GM15510 (cell line): ENCODE measurements around the gene TPM3.

Experiments
- POLR2A ChIP-seq: IDR thresholded peaks from 3 replicates; pipeline ENCODE4 v1.6.1; 2011; ENCODE audit warnings: borderline replicate concordance; ENCODE audit not compliant: insufficient read length; ENCODE audit errors: extremely low read depth

Gene TPM3

DNA sequence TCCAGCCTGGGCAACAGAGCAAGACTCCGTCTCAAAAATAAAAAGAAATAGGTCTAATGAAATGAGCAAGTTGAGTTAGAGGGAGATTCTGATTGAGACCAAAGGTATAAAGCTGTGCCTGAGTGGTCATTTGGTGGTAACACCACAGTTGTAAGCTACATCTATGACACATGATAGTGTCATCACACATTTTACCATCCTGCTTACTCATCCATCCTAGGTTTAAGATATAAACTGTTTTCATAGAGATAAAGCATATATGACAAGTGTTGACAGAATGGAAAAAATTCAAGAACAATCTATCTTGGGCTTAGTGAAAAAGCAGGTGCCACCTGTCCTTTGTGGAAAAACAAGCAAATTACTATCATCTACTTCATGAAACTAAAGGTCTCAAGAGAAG, 21.4 kb upstream of the TPM3 start:
- no peak for TF ChIP-seq POLR2A

DNA sequence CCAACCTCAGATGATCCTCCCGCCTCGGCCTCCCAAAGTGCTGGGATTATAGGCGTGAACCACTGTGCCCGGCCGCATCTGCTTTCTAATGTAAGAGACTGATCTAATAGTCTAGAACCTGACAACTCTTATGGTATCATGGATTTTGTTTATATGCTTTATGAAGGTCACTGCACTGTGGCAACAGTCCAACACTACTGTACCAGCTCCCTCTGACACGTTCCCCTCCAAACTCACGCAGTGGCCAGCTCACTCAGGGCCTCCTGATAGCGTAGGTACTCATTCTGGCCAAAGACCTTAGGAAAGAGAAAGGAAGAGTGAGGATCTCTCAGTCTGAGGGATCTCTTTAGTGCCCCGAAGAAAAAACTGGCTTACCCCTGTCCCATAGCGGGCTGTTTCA, 20.2 kb upstream of the TPM3 start:
- no peak for TF ChIP-seq POLR2A

DNA sequence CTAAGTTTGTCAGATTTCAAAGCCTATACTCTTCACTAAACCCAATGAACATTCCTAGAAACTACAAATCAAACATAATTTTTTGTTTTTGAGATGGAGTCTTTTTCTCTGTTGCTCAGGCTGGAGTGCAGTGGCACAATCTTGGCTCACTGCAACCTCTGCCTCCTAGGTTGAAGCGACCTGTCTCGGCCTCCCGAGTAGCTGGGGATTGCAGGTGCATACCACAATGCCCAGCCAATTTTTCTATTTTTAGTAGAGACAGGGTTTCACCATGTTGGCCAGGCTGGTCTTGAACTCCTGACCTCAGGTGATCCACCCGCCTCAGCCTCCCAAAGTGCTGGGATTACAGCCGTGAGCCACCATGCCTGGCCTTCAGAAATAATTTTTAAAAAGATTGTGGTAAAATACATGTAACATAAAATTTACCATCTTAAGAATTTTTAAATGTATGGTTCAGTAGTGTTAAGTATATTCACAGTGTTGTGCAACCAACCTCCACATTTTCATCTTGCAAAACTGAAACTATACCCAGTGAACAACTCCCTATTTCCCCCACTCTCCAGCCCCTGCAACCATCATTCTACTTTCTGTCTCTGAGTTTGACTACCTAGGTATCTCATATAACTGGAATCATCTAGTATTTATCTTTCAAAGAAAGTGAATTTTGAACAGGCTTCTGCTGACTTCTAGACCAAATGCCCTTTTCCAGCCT, 16.9 kb upstream of the TPM3 start:
- no peak for TF ChIP-seq POLR2A

DNA sequence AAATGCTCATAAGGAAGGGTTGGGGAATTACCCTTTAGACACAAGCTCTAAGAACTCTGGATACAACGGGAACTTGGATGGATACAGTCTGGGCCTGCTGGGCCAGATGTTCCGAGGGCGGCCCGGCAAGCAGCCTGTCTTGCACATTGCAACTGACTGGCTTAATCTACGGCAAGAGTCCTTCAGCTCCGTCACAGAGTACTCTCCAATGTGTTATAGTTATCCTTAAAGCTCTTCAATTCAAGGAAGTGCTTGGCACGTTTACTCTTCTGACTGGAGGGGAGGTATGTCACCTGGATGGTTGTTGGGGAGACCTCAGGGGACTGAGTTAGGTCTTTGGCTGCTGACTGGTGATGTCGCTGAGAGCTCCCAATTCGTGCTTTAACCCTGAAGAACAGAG, 15.4 kb upstream of the TPM3 start:
- no peak for TF ChIP-seq POLR2A

DNA sequence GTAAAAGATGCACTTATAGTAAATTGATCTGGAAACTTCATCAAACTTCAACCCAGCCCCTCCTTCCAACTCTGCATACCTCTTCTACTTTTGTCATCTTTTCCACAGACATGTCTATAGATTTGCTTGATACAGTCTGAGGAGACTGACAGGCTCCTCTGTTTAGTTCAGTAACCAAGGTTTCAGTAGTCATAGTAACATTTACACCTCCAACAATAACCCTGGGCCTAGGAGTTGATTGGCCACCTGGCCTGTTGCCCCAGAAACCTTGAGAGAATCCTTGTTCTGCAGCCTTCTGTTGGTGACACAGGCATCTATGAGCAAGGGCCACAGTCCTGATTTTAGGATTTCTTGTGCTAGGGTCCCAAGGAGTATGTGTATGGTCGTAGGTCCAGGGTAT, 14.3 kb upstream of the TPM3 start, which contains the start of gene CFAP141:
TSS of gene CFAP141 (minus strand) at position 138 of the 400 bp plus-strand sequence. CDS start at position 112, 26 bp downstream.
- TF ChIP-seq POLR2A = no peak

DNA sequence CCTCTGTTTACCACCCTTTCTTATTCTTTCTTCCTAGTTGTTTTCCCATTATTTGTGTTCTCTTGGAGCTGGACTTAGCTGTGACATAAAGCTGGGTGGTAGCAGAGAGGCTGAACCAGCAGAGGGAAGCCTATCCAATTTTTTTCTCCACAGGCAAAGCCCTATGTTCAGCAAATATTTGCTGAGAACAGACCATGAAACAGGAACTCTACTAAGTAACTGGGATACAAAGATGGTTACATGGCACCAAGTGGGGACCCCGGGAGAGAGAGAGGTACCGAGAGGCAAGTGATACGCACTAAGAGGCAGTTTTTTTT, 7.6 kb upstream of the TPM3 start:
- no peak for TF ChIP-seq POLR2A

DNA sequence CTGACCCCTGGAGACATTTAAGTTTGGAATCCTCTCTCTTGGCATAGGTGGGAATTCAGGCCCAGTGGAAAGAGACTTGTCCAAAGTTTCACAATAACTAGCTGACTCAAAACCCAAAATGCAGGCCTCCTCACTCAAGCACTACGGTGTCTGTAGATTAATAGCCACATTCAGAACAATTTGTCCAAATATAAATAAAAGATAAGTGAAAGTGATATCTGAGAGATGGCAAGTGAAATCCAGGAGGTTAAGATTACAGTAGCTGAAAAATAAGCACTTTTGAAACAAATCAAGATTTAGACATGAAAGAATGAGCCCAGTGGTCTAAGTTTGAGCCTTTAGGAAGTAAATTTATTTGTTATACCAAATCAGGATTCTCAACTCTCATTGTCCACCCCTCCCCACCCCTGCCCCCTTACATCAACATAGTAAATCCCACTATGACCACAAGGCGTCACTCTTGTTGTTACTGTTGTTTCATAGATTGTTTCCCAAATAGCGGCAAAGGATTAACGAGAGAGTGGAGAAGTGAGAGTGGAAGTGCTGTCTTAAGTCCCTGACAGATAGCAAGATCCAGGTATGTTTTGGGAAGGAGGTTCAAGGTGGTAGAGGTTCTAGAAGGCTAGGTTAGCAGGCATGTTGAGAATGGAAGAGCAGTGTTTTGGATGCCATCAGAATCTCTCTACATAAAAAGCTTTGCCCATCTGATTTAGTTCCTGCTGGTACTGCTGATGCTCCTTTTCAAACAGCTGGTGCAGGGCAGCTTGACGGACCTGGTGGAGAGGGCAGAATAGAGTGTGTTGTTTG, 7.1 kb upstream of the TPM3 start:
- no peak for TF ChIP-seq POLR2A

DNA sequence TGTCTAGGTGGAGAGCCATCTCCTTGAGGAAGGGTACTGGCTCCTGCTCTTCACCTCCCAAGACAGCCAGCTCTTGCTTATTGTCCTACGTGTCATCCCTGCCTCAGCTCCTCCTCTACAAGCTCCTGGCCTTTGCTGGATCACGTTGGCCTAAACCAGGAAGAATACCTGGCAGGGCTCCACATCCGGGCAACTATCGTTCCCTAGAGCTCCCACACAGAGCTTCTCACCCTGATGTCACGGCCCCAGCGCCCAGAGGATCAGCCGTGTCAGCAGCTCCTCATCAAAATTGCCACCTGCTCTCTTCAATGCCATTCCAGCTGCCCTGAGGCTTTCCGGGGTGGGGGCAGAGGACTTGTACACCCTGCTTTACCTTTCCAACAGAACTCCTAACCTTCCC, 1.9 kb upstream of the TPM3 start:
- TF ChIP-seq POLR2A = no peak

DNA sequence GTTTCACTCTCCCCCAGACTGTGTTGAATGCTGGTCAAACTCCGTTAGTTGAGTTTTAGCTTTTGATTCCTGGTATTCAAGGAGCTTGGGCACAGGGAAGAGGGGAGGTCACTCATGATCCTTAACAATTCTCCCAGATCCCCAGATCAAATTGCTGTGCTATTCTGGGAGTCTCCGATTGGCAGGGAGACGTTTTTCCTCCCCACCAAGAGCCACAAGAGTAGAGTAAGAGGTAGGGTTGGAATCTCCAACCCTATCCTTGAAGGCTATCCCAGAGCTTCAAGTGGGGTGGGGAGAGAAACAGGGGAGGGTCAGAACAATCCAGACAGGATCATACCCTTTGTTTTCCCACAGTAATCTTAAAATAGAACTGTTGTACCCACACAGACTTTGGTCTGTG, 576 bp upstream of the TPM3 start:
- no peak for TF ChIP-seq POLR2A

DNA sequence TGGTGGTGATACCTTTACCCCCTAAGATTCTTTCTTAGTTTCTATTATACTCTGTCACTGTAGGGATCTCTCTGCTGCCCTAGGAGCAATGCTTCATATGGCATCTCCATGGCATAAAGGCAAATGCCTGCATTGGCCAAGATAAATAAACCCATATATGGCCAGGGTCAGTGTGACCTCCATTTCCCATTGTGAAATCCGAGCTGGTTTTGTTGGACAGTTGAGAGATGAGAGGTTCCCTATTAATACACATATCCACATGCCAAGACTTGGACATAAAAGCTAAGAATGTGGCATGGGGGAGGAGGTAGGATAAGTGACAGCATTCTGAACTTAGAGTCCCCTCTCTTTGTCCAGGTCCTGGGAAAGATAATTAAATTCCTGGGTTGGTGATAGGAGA, 1.4 kb downstream of the TPM3 start:
- TF ChIP-seq POLR2A = no peak

DNA sequence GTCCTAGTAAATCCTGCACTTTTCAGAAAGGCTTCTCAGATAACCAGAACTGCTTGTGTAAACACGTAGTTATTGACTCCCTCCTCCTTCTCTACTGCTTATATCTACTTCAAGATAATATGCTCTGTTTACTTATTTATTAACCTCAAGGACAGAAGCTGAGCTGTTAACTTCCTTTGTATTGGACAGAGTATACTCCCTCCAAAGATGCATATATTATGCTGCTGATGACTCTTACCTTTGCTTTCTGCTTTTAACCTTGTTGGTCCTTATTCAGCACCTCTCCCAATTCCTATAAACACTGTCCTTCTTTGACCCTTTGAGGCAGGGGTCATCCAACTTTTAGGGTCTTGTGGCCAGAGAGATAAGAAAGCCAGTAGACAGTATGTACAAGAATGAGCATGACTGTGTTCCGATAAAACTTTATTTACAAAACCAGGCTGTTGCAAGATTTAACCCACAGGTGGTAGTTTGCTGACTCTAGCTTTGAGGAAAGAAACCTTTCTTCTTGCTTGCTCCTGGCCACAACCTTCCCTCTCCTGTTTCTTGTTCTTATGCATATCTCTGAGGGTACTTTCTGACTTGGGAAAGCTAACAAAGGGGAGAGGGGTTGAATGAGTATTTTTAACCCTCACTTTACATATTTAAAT, 4.9 kb downstream of the TPM3 start:
- TF ChIP-seq POLR2A = no peak

DNA sequence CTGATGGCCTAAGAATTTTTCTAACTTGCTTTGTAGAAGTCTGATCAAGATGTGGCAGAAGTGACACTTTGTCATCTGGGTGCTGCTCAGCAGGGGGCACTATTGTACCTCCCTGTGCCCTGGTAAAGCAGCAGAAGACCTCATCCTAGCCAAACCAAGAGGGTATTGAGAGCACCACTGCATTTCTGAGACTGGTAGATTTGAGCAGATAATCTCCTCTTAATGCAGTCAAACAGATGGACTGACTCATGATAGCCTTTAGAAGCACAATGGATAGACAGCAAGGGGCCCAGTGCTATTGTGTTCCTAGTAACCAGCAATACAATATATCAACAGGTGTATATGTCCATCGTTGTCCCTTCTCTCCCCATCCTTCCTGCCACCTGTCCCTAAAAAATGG, 5.7 kb downstream of the TPM3 start:
- TF ChIP-seq POLR2A = no peak

DNA sequence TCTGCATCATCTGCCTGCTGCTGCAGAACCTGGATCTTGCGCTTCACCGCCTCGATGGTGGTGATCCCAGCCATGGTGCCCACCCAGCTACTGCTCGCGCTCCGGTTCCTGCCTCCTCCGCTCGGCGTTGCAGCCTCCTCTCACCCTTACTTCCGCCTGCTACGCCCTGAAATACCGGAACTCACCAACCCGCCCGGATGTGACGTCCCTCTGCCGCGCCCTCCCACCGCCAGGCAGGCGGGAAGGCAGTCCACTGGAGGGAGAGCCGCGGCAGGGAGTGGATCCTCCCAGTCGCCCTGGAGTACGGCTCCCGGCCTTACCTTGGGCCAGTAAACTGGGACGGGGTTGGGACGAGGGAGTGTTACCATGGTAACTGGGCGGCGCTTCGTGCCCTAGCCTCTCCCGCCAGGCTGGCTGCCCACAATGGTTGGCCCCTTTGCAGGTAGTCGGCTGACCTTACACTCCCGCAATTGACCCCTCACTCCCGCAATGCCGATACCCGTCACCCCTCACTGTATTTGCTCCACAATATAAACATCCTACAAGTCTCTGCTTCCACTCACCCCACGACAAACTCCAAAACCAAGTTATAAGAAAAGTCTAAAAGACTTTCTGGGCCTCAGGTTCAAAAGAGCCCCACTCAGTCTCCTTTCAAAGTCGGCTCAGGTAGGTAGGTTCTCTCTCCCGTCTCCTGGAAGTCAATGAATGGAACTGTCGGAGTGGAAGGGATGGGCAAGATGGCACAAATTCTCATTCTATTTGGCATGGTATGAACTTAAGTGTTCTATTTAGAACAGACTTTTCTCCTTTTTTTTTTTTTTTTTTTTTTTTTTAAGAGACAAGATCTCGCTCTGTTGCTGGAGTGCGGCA, 8.6 kb downstream of the TPM3 start:
- peak; percentile 97 for TF ChIP-seq POLR2A

DNA sequence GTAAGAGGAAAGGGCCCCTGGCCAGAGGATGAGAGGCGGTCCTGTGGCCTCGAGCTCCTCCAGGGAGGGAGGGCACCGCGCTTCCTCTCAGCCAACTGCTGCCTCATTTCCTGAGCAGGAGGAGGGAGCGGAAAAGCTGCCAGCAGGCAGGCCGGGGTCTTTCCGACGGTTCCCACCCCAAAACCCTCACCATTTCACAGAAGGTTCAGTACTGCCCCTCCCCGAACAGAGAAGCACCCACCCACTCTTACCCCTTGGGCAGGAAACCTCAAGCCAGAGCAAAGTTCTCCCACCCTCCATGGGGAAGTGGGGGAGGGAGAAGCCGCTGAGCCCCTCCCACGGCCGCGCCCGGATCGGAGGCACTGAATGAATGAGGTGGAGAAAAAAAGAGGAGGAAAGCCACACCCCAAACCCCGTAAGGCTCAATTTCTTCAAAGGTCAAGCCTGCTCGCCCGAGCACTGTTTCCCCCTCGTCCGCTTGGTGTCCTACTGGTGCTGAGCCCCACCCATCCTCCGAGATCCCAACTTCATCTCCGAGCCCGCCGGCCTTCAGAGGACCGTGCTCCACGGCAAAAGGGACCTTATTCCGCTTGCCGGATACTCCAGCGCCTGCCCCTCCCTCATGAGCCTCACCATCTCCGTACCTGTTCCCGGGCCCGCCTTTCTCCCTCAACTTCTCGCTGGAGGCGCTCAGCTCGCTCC, 9.4 kb downstream of the TPM3 start:
- TF ChIP-seq POLR2A = peak; percentile 50

DNA sequence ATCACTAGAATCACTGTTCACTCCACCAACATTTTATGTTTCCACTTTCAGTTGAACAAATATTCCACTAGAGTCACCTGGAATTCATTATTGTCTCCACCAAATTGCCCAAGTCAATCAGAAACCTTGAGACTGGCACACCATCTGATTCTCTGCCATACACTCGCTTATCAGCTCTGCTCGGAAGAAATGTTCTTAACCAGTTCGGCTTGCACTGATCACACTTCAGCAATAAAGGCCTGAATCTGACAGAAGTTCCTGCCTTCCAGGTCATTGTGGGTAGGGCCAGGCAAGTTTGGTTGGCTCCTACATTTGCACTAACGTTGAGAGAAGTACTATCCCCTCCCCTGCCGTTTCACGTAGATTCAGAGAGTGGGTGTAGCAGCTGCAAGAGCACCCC, 10.0 kb downstream of the TPM3 start:
- TF ChIP-seq POLR2A = no peak
